PC-3 (cell line): ENCODE data around the gene SCGB1D4. TPM values are rescaled to one million over a fixed set of nuclear protein-coding genes. Genes with fewer than 3 reads are reported as not detected.
"Not testable (repeated sequence)": the region's sequence is repeated elsewhere in the genome, so short reads cannot be mapped to it uniquely, and the experiment has no call there.

ENCODE experiments used
- ATAC-seq: fragments of 200-7000 bp; cut with Tn5 transposase; 2 replicates; pipeline ENCODE4 v1.9.1; 2020; ENCODE audit warnings: mild to moderate bottlenecking, moderate library complexity
- BruUV-seq: library from RNA; stranded (reverse); fragments of 400-500 nt; replicated peaks from 2 replicates; lab custom pipeline; 2021; lab: Mats Ljungman, UMichigan
- CTCF ChIA-PET: fragments of 300-600 bp; sonication (Branson Sonifier 250); formaldehyde crosslinking; loops from one replicate; lab custom pipeline; 2022; ENCODE audit warnings: antibody characterized with exemption; lab: Charles Lee
- POLR2A ChIA-PET: fragments of 300-600 bp; sonication (Branson Sonifier 250); formaldehyde crosslinking; loops from one replicate; lab custom pipeline; 2022; ENCODE audit warnings: antibody characterized with exemption; ENCODE audit not compliant: unreplicated experiment; lab: Charles Lee
- DNase-seq: peaks from one replicate; pipeline ENCODE4 v3.0.0-alpha.2; 2015
- H2AFZ ChIP-seq: fragments of 300-600 bp; sonication (generic); 2 replicates; pipeline ENCODE4 v1.6.0; 2016; ENCODE audit warnings: antibody characterized with exemption, low read length
- H3F3A ChIP-seq: fragments of 300-600 bp; sonication (generic); one replicate; pipeline ENCODE4 v1.6.0; 2017; ENCODE audit warnings: antibody characterized with exemption, low read length, control low read depth, mild to moderate bottlenecking; ENCODE audit not compliant: unreplicated experiment
- H3K27ac ChIP-seq: fragments of 300-600 bp; sonication (generic); 2 replicates; pipeline ENCODE4 v1.5.1; 2016; ENCODE audit warnings: mild to moderate bottlenecking, low read length
- H3K27me3 ChIP-seq: fragments of 300-600 bp; sonication (generic); 2 replicates; pipeline ENCODE4 v1.6.1; 2016; ENCODE audit warnings: low read length, mixed read lengths
- H3K36me3 ChIP-seq: fragments of 300-600 bp; sonication (generic); 2 replicates; pipeline ENCODE4 v1.6.1; 2016; ENCODE audit warnings: low read depth, mixed run types, low read length, mixed read lengths
- H3K4me1 ChIP-seq: fragments of 300-600 bp; sonication (generic); 2 replicates; pipeline ENCODE4 v1.5.1; 2016; ENCODE audit warnings: low read length; ENCODE audit not compliant: insufficient read depth
- H3K4me2 ChIP-seq: fragments of 300-600 bp; sonication (generic); 2 replicates; pipeline ENCODE4 v1.6.0; 2016; ENCODE audit warnings: low read length
- H3K4me3 ChIP-seq: fragments of 300-600 bp; sonication (generic); 2 replicates; pipeline ENCODE4 v1.5.1; 2016; ENCODE audit warnings: mild to moderate bottlenecking, low read length, mixed read lengths
- H3K79me2 ChIP-seq: fragments of 300-600 bp; sonication (generic); 2 replicates; pipeline ENCODE4 v1.6.1; 2017; ENCODE audit warnings: low read length, mixed read lengths
- H3K9ac ChIP-seq: fragments of 300-600 bp; sonication (generic); 2 replicates; pipeline ENCODE4 v1.6.0; 2016; ENCODE audit warnings: mild to moderate bottlenecking, low read length
- H3K9me2 ChIP-seq: fragments of 300-600 bp; sonication (generic); replicated peaks from 2 replicates; pipeline ENCODE4 v1.6.1; 2016; ENCODE audit warnings: mixed run types, low read length, mixed read lengths
- H3K9me3 ChIP-seq: fragments of 300-600 bp; sonication (generic); 2 replicates; pipeline ENCODE4 v1.6.1; 2016; ENCODE audit warnings: low read length, mixed read lengths
- H4K20me1 ChIP-seq: fragments of 300-600 bp; sonication (generic); 2 replicates; pipeline ENCODE4 v1.6.1; 2016; ENCODE audit warnings: low read length, mixed read lengths
- CTCF ChIP-seq: fragments of 300-600 bp; sonication (generic); conservative IDR thresholded peaks from 2 replicates; pipeline ENCODE4 v1.5.1; 2017; ENCODE audit warnings: antibody characterized with exemption, low read depth, mild to moderate bottlenecking, low read length
- EZH2 ChIP-seq: fragments of 300-600 bp; sonication (generic); IDR thresholded peaks from one replicate; pipeline ENCODE4 v1.6.1; 2017; ENCODE audit warnings: antibody characterized with exemption, mild to moderate bottlenecking, low read length; ENCODE audit not compliant: unreplicated experiment
- intact Hi-C: fragments of 100-400 bp; cut with micrococcal nuclease; formaldehyde crosslinking; loops from 2 replicates; pipeline ENCODE4 v1.9.0; 2023
- total RNA-seq: library from RNA; depleted of rRNA; stranded (reverse); fragments of >200 nt; gene quantifications from 2 replicates; pipeline ENCODE4 v1.2.3, GENCODE V29; 2014

SCGB1D4 gene
- total RNA-seq, 1 experiment from 2014 or later, result not detected

GRCh38 chr11:62327541-62327940, 28.7 kb upstream of the SCGB1D4 start:
- BruUV-seq, H3K36me3 ChIP-seq: not testable (repeated sequence)

GRCh38 chr11:62326719-62327118, 27.8 kb upstream of the SCGB1D4 start:
- H3K9ac ChIP-seq, H2AFZ ChIP-seq, H3K4me1 ChIP-seq, H3K79me2 ChIP-seq, H4K20me1 ChIP-seq, H3K36me3 ChIP-seq, H3F3A ChIP-seq, intact Hi-C loops, POLR2A ChIA-PET, BruUV-seq, H3K4me3 ChIP-seq, ATAC-seq, H3K4me2 ChIP-seq, H3K27ac ChIP-seq, CTCF ChIA-PET, H3K9me2 ChIP-seq, H3K9me3 ChIP-seq, DNase-seq: not testable (repeated sequence)
- peaks cover 10% of the 10 kb centered on the region; the same call in 1 of the 2 replicates for H3K27me3 ChIP-seq

More at GRCh38 chr11:62327541-62327940, 28.7 kb upstream of the SCGB1D4 start:
- H3K27ac ChIP-seq, H4K20me1 ChIP-seq, H2AFZ ChIP-seq, H3K4me2 ChIP-seq, DNase-seq, H3K4me1 ChIP-seq, H3K4me3 ChIP-seq, ATAC-seq, H3K9me3 ChIP-seq, H3F3A ChIP-seq, intact Hi-C loops, H3K9ac ChIP-seq, H3K9me2 ChIP-seq, POLR2A ChIA-PET, H3K79me2 ChIP-seq: not testable (repeated sequence)
- CTCF ChIA-PET, result interaction anchor here (0.7 kb wide), 1 partner anchor 106 kb away, joined by 3 read pairs; no protein-coding TSS in a partner anchor
- peaks cover 17% of the 10 kb centered on the region; the same call in 1 of the 2 replicates for H3K27me3 ChIP-seq

GRCh38 chr11:62325781-62326180, 26.9 kb upstream of the SCGB1D4 start:
- H2AFZ ChIP-seq, H3K4me2 ChIP-seq, H4K20me1 ChIP-seq, BruUV-seq, H3K4me1 ChIP-seq, H3K9ac ChIP-seq, CTCF ChIA-PET, H3K27me3 ChIP-seq, H3F3A ChIP-seq, H3K9me3 ChIP-seq, H3K27ac ChIP-seq, H3K9me2 ChIP-seq, H3K79me2 ChIP-seq, intact Hi-C loops, DNase-seq, H3K4me3 ChIP-seq, H3K36me3 ChIP-seq, ATAC-seq, POLR2A ChIA-PET: not testable (repeated sequence)

- no peaks in the 10 kb centered on the region for H3K27me3 ChIP-seq
- peak overlapping the region; percentile 37; the same call in 1 of the 2 replicates for H2AFZ ChIP-seq
- ATAC-seq (peak; percentile 84), DNase-seq (peak; percentile 66)
- intact Hi-C loops, result no loop called here
- H3K9ac ChIP-seq, result no peak overlapping the region
- no peak overlapping the region for H3K4me3 ChIP-seq
- H3K27ac ChIP-seq, result no peak overlapping the region
- POLR2A ChIA-PET, result no interaction called here
- no peaks in the 10 kb centered on the region for H3K36me3 ChIP-seq
- TF ChIP-seq EZH2, result no peak
- TF ChIP-seq CTCF, result peak; percentile 92
- no peaks in the 10 kb centered on the region for H3K4me1 ChIP-seq
- no TSS peak for BruUV-seq
- CTCF ChIA-PET, result interaction anchor here (0.6 kb wide), 1 partner anchor 51 kb away, joined by 3 read pairs; no protein-coding TSS in a partner anchor
- no peaks in the 10 kb centered on the region for H3K79me2 ChIP-seq
- no peaks in the 10 kb centered on the region for H3F3A ChIP-seq
- no peaks in the 10 kb centered on the region for H4K20me1 ChIP-seq
- H3K9me3 ChIP-seq, result no peaks in the 10 kb centered on the region
- no peaks in the 10 kb centered on the region for H3K9me2 ChIP-seq
- no peak overlapping the region for H3K4me2 ChIP-seq
These were observed 26.1 kb upstream of the SCGB1D4 start for GRCh38 chr11:62324731-62325556.
